Left lung (tissue), 10 donors: ENCODE measurements around the gene UNG. TPM values are rescaled to one million over a fixed set of nuclear protein-coding genes. Genes with fewer than 3 reads are reported as not detected.

Source experiments
- ATAC-seq: fragments of 200-7000 bp; cut with Tn5 transposase; one replicate; pipeline ENCODE4 v1.9.1; 2020; ENCODE audit warnings: moderate library complexity
- DNase-seq, 4 donors: peaks; one replicate each; pipeline ENCODE4 v3.0.0-alpha.2; 2013 to 2020
- H3K27ac ChIP-seq, 2 donors: fragments of 200-600 bp; sonication (generic) in 1 of 2; one replicate each; pipeline versions ENCODE4 v1.5.0 to v1.8.0; 2020 to 2021
- H3K27me3 ChIP-seq, 2 donors: fragments of 200-600 bp; sonication (generic) in 1 of 2; one replicate each; pipeline versions ENCODE4 v1.5.0 to v1.8.0; 2020 to 2021
- H3K36me3 ChIP-seq, 2 donors: fragments of 200-600 bp; sonication (generic) in 1 of 2; one replicate each; pipeline versions ENCODE4 v1.5.0 to v1.8.0; 2020 to 2021
- H3K4me1 ChIP-seq, 2 donors: fragments of 200-600 bp; one replicate each; pipeline ENCODE4 v1.8.0; 2021
- H3K4me3 ChIP-seq, 2 donors: fragments of 200-600 bp; sonication (generic) in 1 of 2; one replicate each; pipeline versions ENCODE4 v1.5.0 to v1.8.0; 2020 to 2021; ENCODE audit warnings: mild to moderate bottlenecking in 1 of 2
- H3K9me3 ChIP-seq, 2 donors: fragments of 200-600 bp; sonication (generic) in 1 of 2; one replicate each; pipeline versions ENCODE4 v1.5.0 to v1.8.0; 2020 to 2021
- CTCF ChIP-seq, 2 donors: fragments of 200-600 bp; sonication (generic) in 1 of 2; IDR thresholded peaks; one replicate each; pipeline versions ENCODE4 v1.5.0 to v1.8.0; 2021; ENCODE audit warnings: antibody characterized with exemption in 2 of 2
- intact Hi-C, 2 donors: fragments of 100-400 bp; cut with DNase I; formaldehyde crosslinking; loops; one replicate each; pipeline versions ENCODE4 v1.11.2 to v1.14.2; 2022
- polyA plus RNA-seq, 6 donors: library from polyadenylated mRNA; unstranded; fragments of 120-200 nt; gene quantifications; one replicate each; pipeline ENCODE4 v1.2.1, GENCODE V29; 2013; ENCODE audit not compliant: insufficient read length in 6 of 6
- total RNA-seq, 2 donors: library from RNA; stranded (reverse); fragmentation: NEBNext Ultra II Directional; extraction: Animal tissue kit (Norgen Biotek cat#: 25700); gene quantifications; one replicate each; pipeline ENCODE4 v1.2.1, GENCODE V29; 2021
- donor health status: DM: no; HTN: yes; CAD: no.
- donor health status: DM: no; HTN: no; CAD: no.

The UNG gene
- total and polyA plus RNA-seq, 8 donors = 22.4 to 55.7 (median 49.0) TPM

DNA sequence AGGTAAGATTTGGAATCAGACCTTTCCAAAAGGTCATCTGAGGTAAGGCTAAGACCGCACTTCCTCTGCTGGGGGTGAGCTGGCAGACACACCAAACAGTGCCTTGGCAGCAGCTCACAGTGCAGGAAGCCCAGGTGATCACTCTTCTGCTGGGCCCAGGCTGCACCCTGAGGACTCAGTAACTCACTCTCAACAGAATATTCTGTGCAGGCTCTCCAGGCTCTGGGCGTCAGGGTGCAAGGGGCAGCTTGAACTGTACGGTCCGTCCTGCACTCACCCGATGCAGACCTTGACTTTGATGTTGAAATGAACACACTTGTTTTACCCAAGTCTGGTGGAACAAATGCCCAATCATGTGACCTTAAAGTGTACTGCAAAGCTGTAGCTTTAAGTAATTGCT is 10.1 kb upstream of the UNG start:
- Histone ChIP-seq H3K27me3 (no peaks in the 10 kb centered on the region), H3K4me3 (no peak overlapping the region), H3K4me1 (peaks cover under 1 to 10% of the 10 kb centered on the region in 2 donors), H3K9me3 (no peaks in the 10 kb centered on the region), H3K36me3 (peaks cover 0 to 77% of the 10 kb centered on the region in 2 donors), H3K27ac (no peak overlapping the region)
- no peak for TF ChIP-seq CTCF (IDR thresholded peaks at IDR 0.05)
- no peak for ATAC-seq
- intact Hi-C loops = no loop called here
- DNase-seq = no peak

GRCh38 chr12:109088818-109089217 is 8.6 kb upstream of the UNG start:
- H3K36me3 ChIP-seq = peaks cover 0 to 61% of the 10 kb centered on the region in 2 donors

DNA sequence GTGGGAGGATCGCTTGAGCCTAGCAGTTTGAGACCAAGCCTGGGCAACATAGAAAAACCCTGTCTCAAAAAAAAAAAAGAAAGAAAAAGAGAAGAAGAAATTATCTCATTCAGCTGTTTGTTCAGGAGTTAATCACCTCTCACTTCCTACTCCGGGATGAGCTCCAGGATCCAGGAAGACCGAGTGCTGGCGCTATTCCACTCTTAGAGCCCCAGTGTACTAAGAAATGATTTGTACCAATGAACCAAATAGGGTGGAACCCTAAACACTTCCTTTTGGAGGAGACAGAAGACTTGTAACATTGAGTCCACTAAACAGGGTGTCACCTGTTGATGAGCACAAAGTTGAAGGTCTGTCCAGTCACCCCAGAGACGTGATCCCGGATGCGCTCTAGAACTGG is 7.7 kb upstream of the UNG start:
- intact Hi-C loops = no loop called here
- Histone ChIP-seq H3K36me3 (peaks cover 0 to 57% of the 10 kb centered on the region in 2 donors), H3K4me3 (no peak overlapping the region), H3K9me3 (no peaks in the 10 kb centered on the region), H3K4me1 (peaks cover 8 to 23% of the 10 kb centered on the region in 2 donors), H3K27ac (no peak overlapping the region), H3K27me3 (no peaks in the 10 kb centered on the region)
- DNase-seq (no peak), ATAC-seq (no peak)
- no peak for TF ChIP-seq CTCF (IDR thresholded peaks at IDR 0.05)

More at GRCh38 chr12:109088818-109089217, 8.6 kb upstream of the UNG start:
- Histone ChIP-seq H3K27me3 (no peaks in the 10 kb centered on the region), H3K27ac (no peak overlapping the region), H3K9me3 (no peaks in the 10 kb centered on the region), H3K4me1 (peaks cover 8 to 23% of the 10 kb centered on the region in 2 donors), H3K4me3 (no peak overlapping the region)
- DNase-seq = no peak
- intact Hi-C loops = no loop called here
- ATAC-seq = no peak
- no peak for TF ChIP-seq CTCF (IDR thresholded peaks at IDR 0.05)

GRCh38 chr12:109092497-109093021 is 4.8 kb upstream of the UNG start:
- H3K4me1 ChIP-seq = peaks cover 9 to 30% of the 10 kb centered on the region in 2 donors
- intact Hi-C loops = no loop called here
- H3K4me3 ChIP-seq = peak overlapping the region; percentile 35 to 53
- H3K36me3 ChIP-seq = peaks cover 0 to 30% of the 10 kb centered on the region in 2 donors
- no peaks in the 10 kb centered on the region for H3K27me3 ChIP-seq
- ATAC-seq (no peak), DNase-seq (no peak)
- TF ChIP-seq CTCF (IDR thresholded peaks at IDR 0.05) = no peak
- peak overlapping the region in 1 of 2 donors; percentile 55 for H3K27ac ChIP-seq
- no peaks in the 10 kb centered on the region for H3K9me3 ChIP-seq

DNA sequence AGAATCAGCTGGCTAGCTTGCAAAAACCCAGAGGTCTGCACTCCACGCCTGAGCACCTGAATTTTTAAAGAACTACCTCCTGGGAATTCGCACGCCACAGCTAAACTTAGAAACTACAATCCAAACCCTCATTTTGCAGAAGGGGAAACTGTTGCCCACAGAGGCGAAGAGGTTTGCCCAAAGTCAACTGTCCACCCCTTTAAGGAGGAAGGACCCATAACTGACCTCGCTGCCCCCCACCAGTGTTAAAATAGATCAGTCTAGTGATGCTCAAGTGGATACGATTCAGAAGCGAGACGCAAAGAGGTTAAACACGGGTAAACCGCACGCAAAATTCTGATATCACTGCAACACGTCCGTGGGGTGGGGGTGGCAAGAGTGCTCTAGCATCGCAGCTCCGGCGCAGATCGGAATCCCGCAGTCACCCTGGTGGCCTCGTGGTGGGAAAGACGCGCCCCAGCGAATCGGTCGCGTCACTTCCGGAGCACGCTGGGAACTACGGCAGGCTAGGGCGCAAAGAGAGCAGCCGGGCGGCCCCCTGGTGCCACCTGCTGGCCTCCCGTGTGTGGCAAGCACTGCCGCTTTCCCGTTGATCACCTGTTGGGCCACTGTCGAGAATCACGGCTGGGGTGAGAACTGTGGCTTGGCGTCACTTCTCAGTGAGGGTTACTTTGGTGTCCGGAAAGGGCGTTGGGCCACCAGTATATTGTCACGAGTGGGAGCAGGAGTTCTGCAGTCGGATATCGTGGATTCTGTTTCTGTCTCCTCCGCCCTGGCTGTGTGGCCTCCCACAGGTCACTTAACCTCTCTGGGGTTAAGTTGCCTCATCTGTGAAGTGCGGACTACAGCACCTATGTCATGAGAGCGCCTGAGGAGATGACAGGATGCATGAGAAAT is 4.1 kb upstream of the UNG start, which contains the start of gene ALKBH2:
TSS of gene ALKBH2 (minus strand) at position 451 of the 897 bp plus-strand sequence. CDS start 686 bp downstream, outside the sequence.
- Histone ChIP-seq H3K4me3 (peak within 1 kb of the TSS; percentile 35 to 53), H3K27me3 (no peaks in the 10 kb centered on the region), H3K27ac (peak within 1 kb of the TSS in 1 of 2 donors; percentile 55), H3K36me3 (peaks cover 0 to 23% of the 10 kb centered on the region in 2 donors), H3K4me1 (peaks cover 11 to 33% of the 10 kb centered on the region in 2 donors), H3K9me3 (no peaks in the 10 kb centered on the region)
- peak; percentile 90 to 97 for TF ChIP-seq CTCF (IDR thresholded peaks at IDR 0.05)
- peak; percentile 89 to 99 (median 94) for DNase-seq
- peak; percentile 85 for ATAC-seq
- intact Hi-C loops = no loop called here
